Mammary epithelial cell (primary cell): ENCODE results near the gene A2ML1.

Experiments
- EZH2 ChIP-seq: IDR thresholded peaks from 2 replicates; pipeline ENCODE4 v1.6.1; 2012; ENCODE audit warnings: low read length, inconsistent platforms, borderline replicate concordance
- TF ChIP-seq, protein P1 (sequence below), 2 donors: IDR thresholded peaks in 1 of 2; conservative IDR thresholded peaks in 1 of 2; 2 replicates each; pipeline ENCODE4 v1.5.1; 2011 to 2012; ENCODE audit warnings: inconsistent platforms in 2 of 2, low read length in 2 of 2, mild to moderate bottlenecking in 2 of 2, control low read depth in 1 of 2, low read depth in 1 of 2; ENCODE audit not compliant: insufficient read depth in 1 of 2; ENCODE audit errors: extremely low read depth in 1 of 2

DNA sequence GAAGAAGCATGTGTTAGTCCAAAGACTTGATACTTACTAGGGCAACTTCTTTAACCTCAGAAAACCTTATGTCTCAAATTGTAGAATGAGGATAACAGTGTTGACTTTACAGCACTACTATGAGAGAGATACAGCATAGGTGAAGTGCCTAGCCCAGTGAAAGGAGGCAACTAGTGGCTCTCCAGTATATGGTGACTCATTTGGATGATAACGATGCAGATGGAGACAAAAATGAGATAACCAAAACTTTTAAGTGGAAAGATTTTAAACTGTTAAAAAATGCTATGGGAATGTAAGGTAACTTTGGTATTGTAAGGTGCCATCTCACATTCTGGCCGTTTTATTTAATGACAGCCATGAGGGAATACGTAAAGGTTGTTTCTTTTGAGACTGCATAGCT is 94.6 kb downstream of the A2ML1 start:
- TF ChIP-seq, protein P1, sequence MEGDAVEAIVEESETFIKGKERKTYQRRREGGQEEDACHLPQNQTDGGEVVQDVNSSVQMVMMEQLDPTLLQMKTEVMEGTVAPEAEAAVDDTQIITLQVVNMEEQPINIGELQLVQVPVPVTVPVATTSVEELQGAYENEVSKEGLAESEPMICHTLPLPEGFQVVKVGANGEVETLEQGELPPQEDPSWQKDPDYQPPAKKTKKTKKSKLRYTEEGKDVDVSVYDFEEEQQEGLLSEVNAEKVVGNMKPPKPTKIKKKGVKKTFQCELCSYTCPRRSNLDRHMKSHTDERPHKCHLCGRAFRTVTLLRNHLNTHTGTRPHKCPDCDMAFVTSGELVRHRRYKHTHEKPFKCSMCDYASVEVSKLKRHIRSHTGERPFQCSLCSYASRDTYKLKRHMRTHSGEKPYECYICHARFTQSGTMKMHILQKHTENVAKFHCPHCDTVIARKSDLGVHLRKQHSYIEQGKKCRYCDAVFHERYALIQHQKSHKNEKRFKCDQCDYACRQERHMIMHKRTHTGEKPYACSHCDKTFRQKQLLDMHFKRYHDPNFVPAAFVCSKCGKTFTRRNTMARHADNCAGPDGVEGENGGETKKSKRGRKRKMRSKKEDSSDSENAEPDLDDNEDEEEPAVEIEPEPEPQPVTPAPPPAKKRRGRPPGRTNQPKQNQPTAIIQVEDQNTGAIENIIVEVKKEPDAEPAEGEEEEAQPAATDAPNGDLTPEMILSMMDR (conservative IDR thresholded peaks at IDR 0.05 in 1 of 2, IDR thresholded peaks at IDR 0.05 in 1 of 2; ENCODE audit: extremely low read depth in 1 of 2, insufficient read depth in 1 of 2, low read depth in 1 of 2, low read length in 2 of 2) = no peak
- TF ChIP-seq EZH2 = no peak
